Hypothalamus (tissue), 51 donors: Measurements from ENCODE around the gene CASQ2.

Source experiments
- DNase-seq, 51 donors: peaks; one replicate each; lab custom pipeline; 2025; lab: John Stamatoyannopoulos, UW

The CASQ2 gene

GRCh38 chr1:115768549-115768948 is at the start of gene CASQ2:
Gene CASQ2 (minus strand): TSS chr1:115768714. CDS start chr1:115768541, 173 bp downstream.
- DNase-seq, result no peak

- DNase-seq, result no peak
Measured at GRCh38 chr1:115815694-115816093, 47.2 kb upstream of the CASQ2 start.

- no peak for DNase-seq
Measured at GRCh38 chr1:115814685-115815398, 46.3 kb upstream of the CASQ2 start.

DNA sequence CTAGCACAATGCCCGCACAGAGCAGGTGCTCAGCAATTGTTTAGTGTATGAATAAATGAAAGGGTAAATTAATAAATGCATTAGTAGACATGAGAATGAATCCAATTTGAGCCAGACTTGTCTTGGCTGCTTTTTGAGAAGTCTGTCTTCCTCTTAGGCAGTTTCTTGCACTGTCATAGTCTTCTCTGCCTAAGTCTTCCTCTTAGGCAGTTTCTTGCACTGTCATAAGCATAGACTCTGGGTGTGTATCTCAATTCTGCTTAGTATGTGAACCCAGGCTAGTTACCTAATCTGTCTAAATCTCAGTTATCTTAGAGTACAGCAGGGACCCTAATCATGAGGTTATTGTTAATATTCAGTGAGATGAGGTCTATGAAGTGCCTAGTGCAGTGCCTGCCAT is 45.2 kb upstream of the CASQ2 start:
- DNase-seq, result no peak

DNA sequence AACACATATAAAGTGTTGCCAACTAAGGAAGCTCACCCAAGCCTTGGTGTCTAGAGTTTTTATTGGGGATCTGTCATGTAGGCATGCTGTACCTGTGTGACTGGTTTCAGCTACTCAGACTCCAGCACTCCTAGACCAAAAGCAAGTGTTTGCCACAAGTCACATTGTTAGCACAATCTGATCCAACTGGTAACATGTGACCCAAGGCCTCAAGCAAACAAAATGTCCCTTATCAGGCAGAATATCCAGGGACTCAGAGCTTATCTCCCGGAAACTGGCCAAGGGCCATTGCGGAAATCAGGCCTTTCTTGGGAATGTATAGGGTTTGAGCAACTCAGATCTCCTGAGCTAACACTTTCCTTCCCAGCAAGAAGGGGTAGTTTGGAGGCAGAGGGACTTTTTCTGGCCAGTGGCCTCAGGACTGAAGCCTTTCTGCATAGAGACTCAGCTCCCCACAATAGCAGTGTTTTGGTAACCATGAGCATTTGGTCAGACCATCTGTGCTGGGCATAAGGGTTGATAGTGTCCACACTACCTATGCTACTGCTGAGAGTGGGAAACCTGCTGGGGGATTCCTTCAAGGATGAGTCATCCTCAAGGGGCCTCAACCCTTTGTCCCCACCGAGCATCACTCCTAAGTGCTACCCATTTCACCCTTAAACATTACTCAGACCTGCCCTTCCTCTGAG is 42.8 kb upstream of the CASQ2 start:
- no peak for DNase-seq

GRCh38 chr1:115810609-115811008 is 42.1 kb upstream of the CASQ2 start:
- no peak for DNase-seq

GRCh38 chr1:115809847-115810246 is 41.3 kb upstream of the CASQ2 start:
- DNase-seq, result no peak

DNA sequence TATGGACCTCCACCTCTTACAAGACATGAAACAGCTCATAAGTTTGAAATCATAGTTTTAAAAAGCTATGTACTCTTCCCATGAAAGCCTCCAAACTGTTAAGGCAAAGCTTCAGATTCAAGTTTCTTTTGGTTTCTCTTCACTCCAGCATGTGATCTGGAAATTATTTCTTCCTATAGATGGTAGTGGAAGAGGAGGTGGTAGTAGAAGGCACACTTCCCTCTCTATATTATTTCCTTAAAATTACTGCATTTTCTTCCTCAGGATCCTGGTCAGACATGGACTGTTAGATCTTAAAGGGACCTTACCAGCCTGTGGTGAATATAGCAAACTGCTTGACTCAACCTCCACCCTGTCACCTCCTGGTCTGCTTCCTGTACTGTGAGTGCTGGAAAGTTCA is 40.6 kb upstream of the CASQ2 start:
- no peak for DNase-seq

GRCh38 chr1:115807723-115808122 is 39.2 kb upstream of the CASQ2 start:
- peak in 19 of 51 donors; percentile 3 to 81 (median 24) for DNase-seq

GRCh38 chr1:115805597-115805996 is 37.1 kb upstream of the CASQ2 start:
- no peak for DNase-seq

DNA sequence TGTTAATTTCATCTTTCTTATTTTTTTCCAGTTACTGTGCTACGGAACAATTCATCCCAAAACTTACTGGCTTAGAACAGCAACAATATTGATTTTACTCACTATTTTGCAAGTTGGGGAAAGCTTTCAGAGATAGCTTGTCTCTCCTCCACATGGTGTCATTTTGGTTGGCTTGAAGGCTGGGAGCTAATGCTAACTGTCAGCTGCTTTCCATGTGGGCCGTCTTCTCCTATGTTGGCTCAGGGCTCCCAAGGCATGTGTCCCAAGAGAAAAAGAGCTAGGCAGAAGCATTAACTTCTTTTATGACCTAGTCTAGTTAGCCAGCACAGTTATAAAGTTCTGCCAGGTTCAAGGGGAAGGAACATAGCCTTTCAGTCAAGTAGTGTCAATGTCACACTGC is 33.9 kb upstream of the CASQ2 start:
- DNase-seq, result no peak

GRCh38 chr1:115797486-115797885 is 29.0 kb upstream of the CASQ2 start:
- DNase-seq, result no peak

DNA sequence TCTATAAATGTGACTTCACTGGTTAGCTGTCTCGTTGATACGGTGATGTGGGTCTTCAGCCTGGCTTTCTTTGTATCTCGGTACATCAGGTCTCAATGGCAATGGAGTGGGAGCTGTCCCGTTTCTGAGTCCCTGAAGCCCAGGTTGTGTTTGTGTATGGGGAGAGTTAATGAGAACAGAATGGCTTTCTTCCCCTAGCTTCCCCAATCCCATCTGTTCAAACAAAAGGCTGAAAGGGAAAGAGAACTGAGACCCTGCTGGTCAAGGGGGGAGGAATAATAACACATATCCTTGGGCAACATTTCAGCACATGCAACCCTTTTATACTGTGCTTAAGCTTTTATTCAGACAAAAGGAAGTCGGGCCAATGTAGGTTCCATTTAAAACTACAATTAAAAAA is 28.4 kb upstream of the CASQ2 start:
- no peak for DNase-seq

- DNase-seq, result no peak
Measured at GRCh38 chr1:115796036-115796435, 27.5 kb upstream of the CASQ2 start.

GRCh38 chr1:115794976-115795639 is 26.6 kb upstream of the CASQ2 start:
- no peak for DNase-seq

GRCh38 chr1:115793162-115793561 is 24.6 kb upstream of the CASQ2 start:
- no peak for DNase-seq

GRCh38 chr1:115791816-115792215 is 23.3 kb upstream of the CASQ2 start:
- no peak for DNase-seq

GRCh38 chr1:115790846-115791245 is 22.3 kb upstream of the CASQ2 start:
- DNase-seq, result no peak

DNA sequence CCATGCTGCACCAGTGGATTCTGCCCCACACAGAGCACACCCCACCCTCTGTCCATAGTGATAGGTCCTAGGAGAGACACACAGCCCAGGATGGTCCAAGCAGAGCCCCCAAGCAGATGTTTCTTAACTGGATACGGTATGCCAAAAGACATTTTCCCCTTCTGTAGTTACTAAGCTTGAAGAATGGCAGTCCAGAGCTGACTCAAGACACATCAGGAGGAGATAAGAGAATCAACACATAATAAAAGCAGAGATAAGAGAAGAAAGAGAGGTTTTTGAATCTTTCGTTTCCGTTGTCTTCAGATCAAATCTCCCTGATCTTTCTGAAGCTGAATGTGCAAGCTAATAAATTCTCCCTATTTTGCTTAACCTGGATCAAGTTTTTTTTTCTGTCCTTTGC is 21.8 kb upstream of the CASQ2 start:
- DNase-seq, result no peak

GRCh38 chr1:115783311-115783710 is 14.8 kb upstream of the CASQ2 start:
- DNase-seq, result no peak

- DNase-seq, result no peak
Measured at GRCh38 chr1:115782571-115783281, 14.2 kb upstream of the CASQ2 start.
